PC-9 (cell line): ENCODE measurements around the gene B4GALNT3. TPM values are rescaled to one million over a fixed set of nuclear protein-coding genes. Genes with fewer than 3 reads are reported as not detected.

ENCODE experiments used
- BruUV-seq: library from RNA; stranded (reverse); fragments of 400-500 nt; replicated peaks from 2 replicates; lab custom pipeline; 2021; lab: Mats Ljungman, UMichigan
- CTCF ChIA-PET: fragments of 300-600 bp; sonication (Branson Sonifier 250); formaldehyde crosslinking; loops from one replicate; lab custom pipeline; 2022; ENCODE audit warnings: antibody characterized with exemption; lab: Charles Lee
- POLR2A ChIA-PET: fragments of 300-600 bp; sonication (Branson Sonifier 250); formaldehyde crosslinking; loops from one replicate; lab custom pipeline; 2022; ENCODE audit warnings: antibody characterized with exemption; ENCODE audit not compliant: unreplicated experiment; lab: Charles Lee
- DNase-seq, 2 experiments: peaks; one replicate each; pipeline versions ENCODE4 v3.0.0 to v3.0.0-alpha.2; 2015 to 2022; ENCODE audit warnings: mixed read lengths in 1 of 2
- H2AFZ ChIP-seq: fragments of 200-600 bp; sonication (generic); 2 replicates; pipeline ENCODE4 v1.8.1; 2017; ENCODE audit warnings: antibody characterized with exemption
- H3F3A ChIP-seq: fragments of 200-600 bp; sonication (generic); 2 replicates; pipeline ENCODE4 v1.8.1; 2017; ENCODE audit warnings: antibody characterized with exemption, mild to moderate bottlenecking, low read depth; ENCODE audit not compliant: insufficient read depth
- H3K27ac ChIP-seq: fragments of 200-600 bp; sonication (generic); 2 replicates; pipeline ENCODE4 v1.6.1; 2016; ENCODE audit warnings: mixed run types
- H3K27me3 ChIP-seq: fragments of 200-600 bp; sonication (generic); 2 replicates; pipeline ENCODE4 v1.6.1; 2016; ENCODE audit warnings: low read depth, mixed run types; ENCODE audit not compliant: insufficient read depth
- H3K36me3 ChIP-seq: fragments of 200-600 bp; sonication (generic); 2 replicates; pipeline ENCODE4 v1.6.1; 2016; ENCODE audit warnings: low read depth, mixed run types
- H3K4me1 ChIP-seq: fragments of 200-600 bp; sonication (generic); replicated peaks from 2 replicates; pipeline ENCODE4 v1.6.1; 2016; ENCODE audit warnings: mixed run types; ENCODE audit not compliant: insufficient read depth
- H3K4me2 ChIP-seq: fragments of 200-600 bp; sonication (generic); 2 replicates; pipeline ENCODE4 v1.6.1; 2017; ENCODE audit warnings: mixed run types
- H3K4me3 ChIP-seq: fragments of 200-600 bp; sonication (generic); 2 replicates; pipeline ENCODE4 v1.6.1; 2016; ENCODE audit warnings: mixed run types
- H3K79me2 ChIP-seq: fragments of 200-600 bp; sonication (generic); 2 replicates; pipeline ENCODE4 v1.6.1; 2017; ENCODE audit warnings: low read depth, mixed run types
- H3K9me2 ChIP-seq: fragments of 200-600 bp; sonication (generic); 2 replicates; pipeline ENCODE4 v1.8.1; 2017; ENCODE audit warnings: mild to moderate bottlenecking; ENCODE audit not compliant: insufficient read depth
- H3K9me3 ChIP-seq: fragments of 200-600 bp; sonication (generic); 2 replicates; pipeline ENCODE4 v1.8.1; 2016; ENCODE audit warnings: low read depth; ENCODE audit not compliant: insufficient read depth
- H4K20me1 ChIP-seq: fragments of 200-600 bp; sonication (generic); 2 replicates; pipeline ENCODE4 v1.8.1; 2017; ENCODE audit not compliant: insufficient read depth
- EZH2 ChIP-seq: fragments of 200-600 bp; sonication (generic); IDR thresholded peaks from 2 replicates; pipeline ENCODE4 v1.8.0; 2017; ENCODE audit warnings: antibody characterized with exemption, low read depth
- intact Hi-C: fragments of 100-400 bp; cut with micrococcal nuclease; formaldehyde crosslinking; loops from one replicate; pipeline ENCODE4 v1.10.0; 2022; ENCODE audit not compliant: unreplicated experiment
- total RNA-seq: library from RNA; stranded (reverse); gene quantifications from 2 replicates; pipeline ENCODE4 v1.2.3, GENCODE V29; 2021
- TF ChIP-seq, protein P1 (sequence below): fragments of 200-600 bp; sonication (generic); conservative IDR thresholded peaks from 2 replicates; pipeline ENCODE4 v1.6.1; 2017; ENCODE audit warnings: mixed run types, antibody characterized with exemption, mild to moderate bottlenecking, moderate library complexity

Gene B4GALNT3
- total RNA-seq, 1 experiment from 2014 or later = 8.0 TPM

DNA sequence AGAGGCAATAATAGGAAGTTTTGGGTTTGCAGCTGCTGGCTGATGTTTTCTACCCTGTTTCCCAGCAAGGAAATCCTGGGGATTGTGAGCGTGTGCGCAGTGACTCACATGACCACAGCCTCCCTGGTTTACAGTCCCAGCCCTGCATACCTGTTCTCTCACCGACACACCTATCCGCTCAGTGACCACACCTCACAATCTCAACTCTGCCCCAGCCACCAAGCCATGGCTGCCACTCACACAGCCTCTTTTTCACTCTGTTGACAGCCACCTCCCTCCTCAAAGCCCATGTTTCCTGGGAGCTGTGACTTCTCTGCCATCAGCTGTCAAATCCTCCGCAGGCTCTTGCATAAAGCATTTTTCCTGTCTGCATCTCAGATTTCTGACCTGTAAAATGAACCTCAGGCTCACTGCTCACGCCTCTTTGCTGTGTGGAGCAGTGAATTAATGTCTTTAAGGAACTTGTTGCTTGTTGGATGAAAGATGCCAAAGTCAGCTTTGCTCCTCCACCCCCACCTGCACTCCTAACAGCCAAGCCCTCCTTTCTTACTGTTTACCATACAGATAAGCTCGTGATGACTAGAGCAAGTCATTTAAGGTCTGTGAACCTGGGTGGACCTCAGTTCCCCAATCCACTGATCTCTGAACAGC is 43.5 kb downstream of the B4GALNT3 start:
- H3K27ac ChIP-seq = peak overlapping the region; percentile 75
- CTCF ChIA-PET = interaction anchor here (0.6 to 1.1 kb wide), 2 partner anchors 15 to 53 kb away, joined by 3 to 6 read pairs; no protein-coding TSS in a partner anchor
- H3K79me2 ChIP-seq = no peaks in the 10 kb centered on the region
- no TSS peak for BruUV-seq
- H3K27me3 ChIP-seq = 0 out of 2 replicates have a peak, but pooled peaks cover 3% of the 10 kb centered on the region
- intact Hi-C loops = loop anchor here (1.0 kb wide), 3 partner anchors 35 to 40 kb away; no protein-coding TSS in a partner anchor
- DNase-seq = peak; percentile 93 to 100
- no peaks in the 10 kb centered on the region for H3K9me3 ChIP-seq
- H3F3A ChIP-seq = peaks cover 28% of the 10 kb centered on the region
- TF ChIP-seq, protein P1, sequence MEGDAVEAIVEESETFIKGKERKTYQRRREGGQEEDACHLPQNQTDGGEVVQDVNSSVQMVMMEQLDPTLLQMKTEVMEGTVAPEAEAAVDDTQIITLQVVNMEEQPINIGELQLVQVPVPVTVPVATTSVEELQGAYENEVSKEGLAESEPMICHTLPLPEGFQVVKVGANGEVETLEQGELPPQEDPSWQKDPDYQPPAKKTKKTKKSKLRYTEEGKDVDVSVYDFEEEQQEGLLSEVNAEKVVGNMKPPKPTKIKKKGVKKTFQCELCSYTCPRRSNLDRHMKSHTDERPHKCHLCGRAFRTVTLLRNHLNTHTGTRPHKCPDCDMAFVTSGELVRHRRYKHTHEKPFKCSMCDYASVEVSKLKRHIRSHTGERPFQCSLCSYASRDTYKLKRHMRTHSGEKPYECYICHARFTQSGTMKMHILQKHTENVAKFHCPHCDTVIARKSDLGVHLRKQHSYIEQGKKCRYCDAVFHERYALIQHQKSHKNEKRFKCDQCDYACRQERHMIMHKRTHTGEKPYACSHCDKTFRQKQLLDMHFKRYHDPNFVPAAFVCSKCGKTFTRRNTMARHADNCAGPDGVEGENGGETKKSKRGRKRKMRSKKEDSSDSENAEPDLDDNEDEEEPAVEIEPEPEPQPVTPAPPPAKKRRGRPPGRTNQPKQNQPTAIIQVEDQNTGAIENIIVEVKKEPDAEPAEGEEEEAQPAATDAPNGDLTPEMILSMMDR = no peak
- TF ChIP-seq EZH2 = no peak
- H3K4me2 ChIP-seq = peak overlapping the region; percentile 54
- no peak overlapping the region for H2AFZ ChIP-seq
- POLR2A ChIA-PET = interaction anchor here (0.5 to 0.6 kb wide), 2 partner anchors 38 to 67 kb away, joined by 3 to 33 read pairs; no protein-coding TSS in a partner anchor
- H3K36me3 ChIP-seq = no peaks in the 10 kb centered on the region
- H4K20me1 ChIP-seq = no peaks in the 10 kb centered on the region
- H3K4me3 ChIP-seq = no peak overlapping the region
- H3K4me1 ChIP-seq = peaks cover 30% of the 10 kb centered on the region
- H3K9me2 ChIP-seq = no peaks in the 10 kb centered on the region

DNA sequence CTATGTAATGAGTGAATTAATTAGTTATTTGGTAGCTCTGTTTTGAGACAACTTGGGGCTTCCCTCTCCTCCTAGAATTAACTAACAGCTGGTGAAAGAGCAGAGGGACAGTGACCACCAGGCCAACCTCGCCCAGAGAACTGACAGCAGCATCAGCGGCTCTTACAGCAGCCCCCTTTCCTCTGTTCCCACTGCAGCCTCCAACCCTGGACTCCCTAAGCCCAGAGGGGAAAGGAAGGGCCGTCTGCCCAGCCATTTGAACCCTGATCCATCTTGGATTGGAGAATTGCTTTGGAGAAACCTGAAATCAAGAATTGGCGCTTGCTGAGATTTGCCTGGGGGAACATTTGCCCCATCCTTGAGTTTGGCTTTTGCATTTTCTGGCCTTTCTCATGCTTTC is 45.5 kb downstream of the B4GALNT3 start:
- no peaks in the 10 kb centered on the region for H3K27me3 ChIP-seq
- H3K9me3 ChIP-seq = no peaks in the 10 kb centered on the region
- no peak overlapping the region for H3K4me2 ChIP-seq
- ChIA-PET POLR2A (no interaction called here), CTCF (no interaction called here)
- H2AFZ ChIP-seq = no peak overlapping the region
- no peak for DNase-seq
- peaks cover 46% of the 10 kb centered on the region for H3F3A ChIP-seq
- H3K79me2 ChIP-seq = no peaks in the 10 kb centered on the region
- no peaks in the 10 kb centered on the region for H3K36me3 ChIP-seq
- intact Hi-C loops = no loop called here
- H3K9me2 ChIP-seq = no peaks in the 10 kb centered on the region
- peaks cover 50% of the 10 kb centered on the region for H3K4me1 ChIP-seq
- H4K20me1 ChIP-seq = no peaks in the 10 kb centered on the region
- BruUV-seq = no TSS peak
- no peak overlapping the region for H3K4me3 ChIP-seq
- H3K27ac ChIP-seq = no peak overlapping the region
- TF ChIP-seq, protein P1 = no peak
- TF ChIP-seq EZH2 = no peak

DNA sequence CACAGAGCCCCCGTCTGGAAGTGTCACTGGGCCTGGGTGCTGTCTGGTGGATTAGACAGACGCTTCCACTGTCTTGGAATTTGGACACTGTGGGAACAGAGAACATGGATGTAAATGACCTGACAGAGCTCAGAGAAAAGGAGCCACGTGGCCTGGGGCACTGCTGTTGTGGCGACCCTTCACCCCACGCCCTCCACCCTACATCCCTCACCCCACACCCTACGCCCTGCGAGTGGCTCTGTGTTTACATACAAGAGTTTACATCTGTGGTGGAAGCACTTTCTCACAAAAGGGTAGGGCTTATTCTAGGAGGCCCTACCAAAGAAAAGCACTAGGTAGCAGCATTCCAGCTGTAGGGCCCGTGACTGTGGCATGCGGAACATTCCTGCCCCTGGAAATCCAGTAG is 47.7 kb downstream of the B4GALNT3 start:
- Histone ChIP-seq H3K4me1 (peaks cover 52% of the 10 kb centered on the region), H2AFZ (no peak overlapping the region), H3K79me2 (no peaks in the 10 kb centered on the region), H3K27ac (no peak overlapping the region), H3K9me3 (no peaks in the 10 kb centered on the region), H3K4me3 (no peak overlapping the region), H4K20me1 (no peaks in the 10 kb centered on the region), H3K27me3 (no peaks in the 10 kb centered on the region), H3K36me3 (no peaks in the 10 kb centered on the region), H3K9me2 (no peaks in the 10 kb centered on the region), H3K4me2 (no peak overlapping the region), H3F3A (peaks cover 46% of the 10 kb centered on the region)
- POLR2A ChIA-PET = no interaction called here
- no peak for DNase-seq
- BruUV-seq = no TSS peak
- CTCF ChIA-PET = no interaction called here
- intact Hi-C loops = no loop called here
- TF ChIP-seq EZH2 = no peak
- TF ChIP-seq, protein P1 = no peak
